GM12874 (cell line): Measurements from ENCODE around the gene CSNK1A1L.

ENCODE experiments used
- TF ChIP-seq, protein P1 (sequence below): IDR thresholded peaks from 2 replicates; pipeline ENCODE4 v1.5.1; 2011; ENCODE audit warnings: low read depth, mild to moderate bottlenecking, control low read depth, low read length, moderate library complexity; ENCODE audit not compliant: insufficient read depth

The CSNK1A1L gene

DNA sequence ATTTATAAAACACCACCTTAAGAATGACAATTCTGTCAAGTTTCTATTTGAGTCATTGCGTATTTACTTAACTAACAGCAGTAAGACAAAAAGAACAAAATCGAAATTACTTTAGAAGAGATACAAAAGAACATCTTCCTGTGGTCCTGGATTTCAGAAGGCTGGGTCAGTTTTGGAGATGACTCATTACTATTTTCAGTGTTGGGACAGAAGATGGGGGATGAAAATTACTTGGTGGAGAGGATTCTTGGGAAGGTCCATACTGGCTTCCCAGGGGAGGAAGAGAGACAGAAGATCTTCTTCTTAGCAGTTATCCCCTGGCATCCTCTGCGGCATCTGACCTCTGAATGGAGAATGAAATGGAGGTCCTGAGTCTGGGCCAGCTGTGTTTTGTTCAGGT lies 33.5 kb upstream of the CSNK1A1L start:
- TF ChIP-seq, protein P1, sequence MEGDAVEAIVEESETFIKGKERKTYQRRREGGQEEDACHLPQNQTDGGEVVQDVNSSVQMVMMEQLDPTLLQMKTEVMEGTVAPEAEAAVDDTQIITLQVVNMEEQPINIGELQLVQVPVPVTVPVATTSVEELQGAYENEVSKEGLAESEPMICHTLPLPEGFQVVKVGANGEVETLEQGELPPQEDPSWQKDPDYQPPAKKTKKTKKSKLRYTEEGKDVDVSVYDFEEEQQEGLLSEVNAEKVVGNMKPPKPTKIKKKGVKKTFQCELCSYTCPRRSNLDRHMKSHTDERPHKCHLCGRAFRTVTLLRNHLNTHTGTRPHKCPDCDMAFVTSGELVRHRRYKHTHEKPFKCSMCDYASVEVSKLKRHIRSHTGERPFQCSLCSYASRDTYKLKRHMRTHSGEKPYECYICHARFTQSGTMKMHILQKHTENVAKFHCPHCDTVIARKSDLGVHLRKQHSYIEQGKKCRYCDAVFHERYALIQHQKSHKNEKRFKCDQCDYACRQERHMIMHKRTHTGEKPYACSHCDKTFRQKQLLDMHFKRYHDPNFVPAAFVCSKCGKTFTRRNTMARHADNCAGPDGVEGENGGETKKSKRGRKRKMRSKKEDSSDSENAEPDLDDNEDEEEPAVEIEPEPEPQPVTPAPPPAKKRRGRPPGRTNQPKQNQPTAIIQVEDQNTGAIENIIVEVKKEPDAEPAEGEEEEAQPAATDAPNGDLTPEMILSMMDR = no peak

DNA sequence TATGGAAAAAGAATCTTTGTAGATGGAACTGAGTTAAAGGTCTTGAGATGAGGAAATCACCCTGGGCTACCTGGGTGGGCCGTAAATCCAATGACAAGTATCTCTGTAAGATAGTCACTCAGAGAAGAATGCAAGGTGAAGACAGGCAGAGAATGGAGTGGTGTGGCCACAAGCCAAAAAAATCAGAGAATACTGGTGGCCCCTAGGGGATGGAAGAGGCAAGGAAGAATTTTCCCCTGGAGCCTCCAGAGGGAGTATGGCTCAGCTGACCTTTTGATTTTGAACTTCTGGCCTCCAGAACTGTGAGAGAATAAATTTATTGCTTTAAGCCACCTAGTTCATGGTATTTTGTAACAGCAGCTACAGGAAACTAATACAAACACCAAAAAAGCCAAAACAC lies 32.7 kb upstream of the CSNK1A1L start:
- TF ChIP-seq, protein P1 = no peak

DNA sequence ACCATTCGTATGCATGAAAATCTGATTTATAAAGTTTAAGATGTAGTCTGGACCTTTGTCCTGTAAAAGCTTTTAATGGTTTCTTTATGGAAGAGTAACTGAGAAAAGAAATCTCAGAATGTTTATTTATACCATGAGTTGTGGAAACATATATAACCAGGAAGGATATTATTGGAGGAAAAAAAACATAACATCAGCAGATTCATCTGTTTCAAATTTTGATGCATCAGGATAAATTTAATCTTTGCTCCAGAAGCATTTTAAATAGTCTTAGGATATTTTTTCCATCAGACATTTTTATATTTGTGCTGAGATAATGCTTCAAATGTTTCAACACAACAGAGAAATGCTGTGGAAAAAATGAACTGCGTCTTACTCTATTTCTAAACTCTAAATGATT lies 31.2 kb upstream of the CSNK1A1L start:
- TF ChIP-seq, protein P1 = no peak

DNA sequence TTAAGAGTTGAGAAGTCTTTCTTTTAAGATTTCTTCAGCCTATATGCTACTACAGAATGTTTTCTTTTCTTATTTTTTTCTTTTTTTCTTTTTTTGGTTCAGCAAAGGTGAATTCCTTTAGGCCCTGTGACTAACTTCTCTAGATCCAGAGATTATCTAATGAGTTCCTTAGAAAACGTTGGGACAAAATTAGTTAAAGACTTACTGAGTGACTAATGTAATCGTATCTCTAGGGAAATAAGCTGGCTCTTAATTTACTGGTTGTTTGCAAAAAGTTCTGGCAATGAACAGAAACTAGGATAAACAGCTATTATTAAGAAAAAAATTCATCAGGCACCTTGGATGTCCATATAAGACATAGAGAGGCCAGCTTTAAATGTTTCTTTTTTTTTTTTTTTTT lies 30.7 kb upstream of the CSNK1A1L start:
- TF ChIP-seq, protein P1 = no peak

DNA sequence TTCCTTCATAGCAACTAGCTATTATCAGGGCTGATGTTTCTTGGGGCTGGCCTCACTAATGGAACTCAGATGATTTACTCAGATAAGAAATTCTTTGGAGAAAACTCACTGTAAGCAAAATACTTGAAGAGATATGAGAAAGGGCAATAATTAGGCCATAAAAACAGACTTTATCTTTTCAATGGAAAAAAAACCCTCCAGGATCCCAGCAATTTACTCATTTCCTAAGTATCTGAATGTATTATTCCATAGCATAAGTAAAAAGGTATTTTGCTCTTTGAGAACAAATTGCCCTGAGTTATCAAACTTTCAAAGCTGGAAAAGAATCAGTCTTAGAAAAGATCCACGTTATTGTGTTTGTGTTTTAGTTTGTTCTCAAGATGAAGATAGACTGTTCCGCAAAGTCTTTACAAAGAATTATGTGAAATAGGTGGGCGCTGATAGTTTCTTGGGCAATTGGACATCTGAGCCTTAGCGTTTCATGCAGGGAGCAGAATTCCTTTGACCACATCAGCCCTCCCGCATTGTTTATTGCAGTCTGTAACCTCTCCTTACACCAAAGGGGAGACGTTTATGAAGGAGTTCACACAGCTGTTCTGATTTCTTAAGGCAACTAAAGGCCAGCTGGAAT lies 29.1 kb upstream of the CSNK1A1L start:
- TF ChIP-seq, protein P1 = no peak

DNA sequence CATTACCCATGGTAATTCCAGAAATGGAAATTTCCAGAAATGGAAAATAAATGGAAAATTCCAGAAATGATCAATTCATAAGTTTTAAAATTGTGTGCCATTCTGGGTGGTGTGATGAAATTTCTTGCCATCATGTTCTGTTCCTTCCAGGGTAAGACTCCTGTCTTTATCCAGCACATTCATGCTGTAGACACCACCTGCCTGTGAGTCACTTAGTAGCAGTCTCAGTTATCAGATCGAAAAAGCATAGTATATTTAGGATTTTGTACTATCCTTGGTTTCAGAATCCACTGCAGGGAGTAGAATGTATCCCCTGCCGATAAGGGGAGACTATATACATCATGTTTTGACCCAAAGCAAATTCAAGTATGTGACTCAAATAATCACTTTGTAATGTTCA lies 26.7 kb upstream of the CSNK1A1L start:
- TF ChIP-seq, protein P1 = no peak

DNA sequence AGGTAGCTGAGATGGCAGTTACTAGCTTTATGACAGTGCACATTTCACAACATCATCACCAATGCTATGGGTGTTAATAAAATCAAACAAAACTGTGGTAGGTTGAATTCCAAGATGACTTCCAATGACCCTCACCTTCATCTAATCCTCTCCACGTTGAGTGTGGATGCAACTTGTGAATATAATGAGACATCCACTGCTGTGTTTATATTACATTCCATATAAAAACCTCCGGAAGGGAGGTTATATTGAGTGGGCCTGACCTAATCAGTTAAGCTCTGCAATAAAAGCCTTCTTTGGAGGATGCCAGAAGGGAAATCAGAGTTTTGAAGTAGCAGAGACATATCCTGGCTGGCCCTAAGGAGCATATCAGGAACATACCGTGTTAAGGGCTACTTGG lies 25.6 kb upstream of the CSNK1A1L start:
- TF ChIP-seq, protein P1 = no peak

DNA sequence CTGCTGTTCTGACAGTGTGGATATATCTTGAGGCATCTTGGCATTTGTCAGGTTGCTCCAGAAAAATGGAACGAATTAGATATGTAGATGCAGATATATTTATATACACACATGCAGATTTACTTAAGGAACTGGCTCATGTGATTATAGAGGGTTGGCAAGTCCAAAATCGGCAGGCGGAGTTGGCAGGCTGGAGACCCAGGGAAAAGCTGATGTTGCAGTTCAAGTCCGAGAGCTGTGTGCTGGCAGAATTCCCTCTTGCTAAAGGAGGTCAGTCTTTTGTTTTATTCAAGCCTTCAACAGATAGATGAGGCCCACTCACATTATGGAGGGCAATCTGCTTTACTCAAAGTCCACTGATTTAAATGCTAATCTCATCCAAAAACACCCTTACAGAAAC lies 24.4 kb upstream of the CSNK1A1L start:
- TF ChIP-seq, protein P1 = no peak
